PC-9 (cell line): ENCODE measurements around the gene IL1RAPL1.

Experiments
- CTCF ChIP-seq: fragments of 200-600 bp; sonication (generic); conservative IDR thresholded peaks from 2 replicates; pipeline ENCODE4 v1.6.1; 2017; ENCODE audit warnings: mixed run types, antibody characterized with exemption, mild to moderate bottlenecking, moderate library complexity
- EZH2 ChIP-seq: fragments of 200-600 bp; sonication (generic); IDR thresholded peaks from 2 replicates; pipeline ENCODE4 v1.8.0; 2017; ENCODE audit warnings: antibody characterized with exemption, low read depth

GRCh38 chrX:29876733-29877132, 1289.5 kb downstream of the IL1RAPL1 start:
- no peak for TF ChIP-seq CTCF
- no peak for TF ChIP-seq EZH2
